ENCODE measurements around the gene RYR2.

GRCh38 chr1:237012788-237013383 is 29.1 kb upstream of the RYR2 start:
- TF ChIP-seq CTCF (IDR thresholded peaks at IDR 0.05) (no peak), POLR2A (IDR thresholded peaks at IDR 0.05) (peak in 1 of 2 donors; percentile 24)

All from heart left ventricle (tissue), 13 donors.